Cardiac muscle cell (in vitro differentiated cells and primary cell): Measurements from ENCODE around the gene PADI6. TPM values are rescaled to one million over a fixed set of nuclear protein-coding genes. Genes with fewer than 3 reads are reported as not detected.
"Not testable (repeated sequence)": the region's sequence is repeated elsewhere in the genome, so short reads cannot be mapped to it uniquely, and the experiment has no call there.

ENCODE experiments used
- DNase-seq, 2 donors: peaks; one replicate each; pipeline versions ENCODE4 v3.0.0 to v3.0.0-alpha.2; 2010 to 2017; ENCODE audit warnings: low read depth in 1 of 2, low spot score in 1 of 2
- H3K27ac ChIP-seq: fragments of 200-600 bp; sonication (generic); 2 replicates; pipeline ENCODE4 v1.5.1; 2016
- H3K27me3 ChIP-seq: fragments of 200-600 bp; sonication (generic); 2 replicates; pipeline ENCODE4 v1.6.0; 2016; ENCODE audit warnings: control low read depth
- H3K36me3 ChIP-seq: fragments of 200-600 bp; sonication (generic); 2 replicates; pipeline ENCODE4 v1.5.1; 2016; ENCODE audit warnings: control low read depth
- H3K4me1 ChIP-seq: fragments of 200-600 bp; sonication (generic); 2 replicates; pipeline ENCODE4 v1.8.1; 2017; ENCODE audit warnings: low read depth, mild to moderate bottlenecking, mixed run types
- H3K4me3 ChIP-seq: fragments of 200-600 bp; sonication (generic); 2 replicates; pipeline ENCODE4 v1.5.1; 2016; ENCODE audit warnings: mild to moderate bottlenecking
- H3K9me3 ChIP-seq: fragments of 200-600 bp; sonication (generic); 2 replicates; pipeline ENCODE4 v1.5.1; 2017; ENCODE audit warnings: low read depth, mild to moderate bottlenecking, control low read depth
- polyA plus RNA-seq: library from polyadenylated mRNA; unstranded; fragments of >200 nt; fragmentation: Nextera tagmentation; extraction: Ambion mirVana; gene quantifications from 2 replicates; pipeline ENCODE4 v1.2.1, GENCODE V29; 2016
- total RNA-seq: library from RNA; depleted of rRNA; stranded (reverse); fragments of >200 nt; gene quantifications from 2 replicates; pipeline ENCODE4 v1.2.3, GENCODE V29; 2016
- TF ChIP-seq, protein P1 (sequence below): IDR thresholded peaks from 2 replicates; pipeline ENCODE4 v1.5.1; 2012; ENCODE audit warnings: low read depth, mild to moderate bottlenecking, low read length

Gene PADI6
- total and polyA plus RNA-seq, 2 experiments from 2014 or later, result not detected

DNA sequence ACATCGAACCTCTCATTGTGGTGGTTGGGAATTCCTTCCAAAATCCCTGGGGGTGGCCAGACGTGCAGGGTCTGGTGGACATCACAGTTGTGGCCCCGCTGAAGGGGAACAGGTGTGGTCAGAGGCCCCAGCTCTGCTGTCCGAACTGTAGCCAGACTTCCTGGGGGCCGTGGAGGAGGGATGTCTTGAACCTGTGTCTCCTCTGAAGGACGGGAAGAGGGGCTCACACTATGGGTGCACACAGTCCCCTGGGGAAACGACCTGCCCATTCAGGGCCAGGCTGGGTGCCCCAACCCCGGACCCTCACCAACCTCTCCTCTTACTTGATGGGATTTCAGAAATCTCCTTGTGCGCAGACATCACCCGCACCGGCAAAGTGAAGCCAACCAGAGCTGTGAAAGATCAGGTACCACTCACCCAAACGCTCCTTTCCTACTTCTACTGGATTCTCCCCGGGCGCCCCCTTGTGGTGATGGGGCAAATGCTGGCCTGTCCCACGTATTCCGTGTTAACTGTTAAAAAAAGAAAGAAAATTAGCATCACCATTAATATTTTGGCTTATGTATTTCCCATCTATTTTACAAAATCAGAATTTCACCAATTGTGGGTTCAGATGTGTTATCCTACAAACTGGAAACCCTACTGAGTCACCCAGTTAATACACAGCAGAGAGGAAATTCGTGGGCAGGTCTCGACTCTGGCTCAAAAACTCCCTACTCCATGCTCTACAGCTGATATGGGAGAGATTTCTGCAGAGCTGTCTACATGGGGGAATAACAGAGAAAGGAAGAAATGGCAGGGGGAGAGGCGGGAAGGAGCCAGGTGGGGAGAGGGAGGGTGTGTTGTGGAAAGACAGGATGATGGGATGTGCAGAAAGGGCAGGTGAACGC lies 35.9 kb upstream of the PADI6 start:
- Histone ChIP-seq H3K27ac (no peak overlapping the region), H3K27me3 (peaks cover 9% of the 10 kb centered on the region), H3K4me1 (no peaks in the 10 kb centered on the region), H3K36me3 (no peaks in the 10 kb centered on the region), H3K4me3 (no peak overlapping the region), H3K9me3 (no peaks in the 10 kb centered on the region)
- TF ChIP-seq, protein P1, sequence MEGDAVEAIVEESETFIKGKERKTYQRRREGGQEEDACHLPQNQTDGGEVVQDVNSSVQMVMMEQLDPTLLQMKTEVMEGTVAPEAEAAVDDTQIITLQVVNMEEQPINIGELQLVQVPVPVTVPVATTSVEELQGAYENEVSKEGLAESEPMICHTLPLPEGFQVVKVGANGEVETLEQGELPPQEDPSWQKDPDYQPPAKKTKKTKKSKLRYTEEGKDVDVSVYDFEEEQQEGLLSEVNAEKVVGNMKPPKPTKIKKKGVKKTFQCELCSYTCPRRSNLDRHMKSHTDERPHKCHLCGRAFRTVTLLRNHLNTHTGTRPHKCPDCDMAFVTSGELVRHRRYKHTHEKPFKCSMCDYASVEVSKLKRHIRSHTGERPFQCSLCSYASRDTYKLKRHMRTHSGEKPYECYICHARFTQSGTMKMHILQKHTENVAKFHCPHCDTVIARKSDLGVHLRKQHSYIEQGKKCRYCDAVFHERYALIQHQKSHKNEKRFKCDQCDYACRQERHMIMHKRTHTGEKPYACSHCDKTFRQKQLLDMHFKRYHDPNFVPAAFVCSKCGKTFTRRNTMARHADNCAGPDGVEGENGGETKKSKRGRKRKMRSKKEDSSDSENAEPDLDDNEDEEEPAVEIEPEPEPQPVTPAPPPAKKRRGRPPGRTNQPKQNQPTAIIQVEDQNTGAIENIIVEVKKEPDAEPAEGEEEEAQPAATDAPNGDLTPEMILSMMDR, result peak; percentile 96
- DNase-seq, result peak; percentile 68 to 84

DNA sequence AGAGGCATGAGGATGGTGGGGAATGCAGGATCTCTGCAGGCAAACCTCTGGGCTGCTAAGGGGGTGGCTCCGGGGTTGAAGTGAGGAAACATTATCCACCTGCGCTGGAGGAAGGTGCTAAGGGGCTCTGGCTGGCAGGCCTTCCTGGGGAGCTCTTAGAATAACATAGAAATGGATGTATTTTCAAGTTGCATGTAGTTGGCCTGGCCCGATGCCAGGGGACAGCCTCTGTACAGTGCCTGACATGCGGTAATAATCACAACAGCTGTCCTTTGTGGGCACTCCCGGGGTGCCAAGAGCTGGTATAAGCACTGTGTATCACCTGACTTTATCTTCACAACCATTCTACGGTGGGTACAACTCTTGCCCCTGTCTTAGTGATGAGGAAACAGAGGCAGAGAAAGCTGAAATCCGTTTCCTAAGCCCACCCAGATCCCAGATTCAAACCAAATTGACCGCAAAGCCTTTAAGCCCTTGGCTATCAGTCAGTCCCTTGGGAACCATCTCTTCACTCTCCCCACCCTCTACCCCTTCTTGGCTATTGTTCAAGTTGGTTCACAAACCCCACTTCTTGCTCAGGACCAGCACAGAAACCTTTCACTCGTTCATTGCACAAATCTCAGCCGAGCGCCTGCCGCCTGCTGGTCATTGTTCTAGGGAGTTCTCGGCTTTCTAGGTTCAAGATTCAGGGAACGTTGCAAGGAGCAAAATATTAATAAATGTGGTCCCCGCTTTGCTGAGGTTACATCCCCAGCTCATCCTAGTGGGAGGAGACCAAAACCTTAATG lies 33.1 kb upstream of the PADI6 start:
- H3K9me3 ChIP-seq, result no peaks in the 10 kb centered on the region
- no peak for DNase-seq
- peaks cover 9% of the 10 kb centered on the region for H3K27me3 ChIP-seq
- TF ChIP-seq, protein P1, result peak; percentile 10
- no peaks in the 10 kb centered on the region for H3K4me1 ChIP-seq
- no peaks in the 10 kb centered on the region for H3K36me3 ChIP-seq
- H3K27ac ChIP-seq, result no peak overlapping the region
- H3K4me3 ChIP-seq, result no peak overlapping the region

DNA sequence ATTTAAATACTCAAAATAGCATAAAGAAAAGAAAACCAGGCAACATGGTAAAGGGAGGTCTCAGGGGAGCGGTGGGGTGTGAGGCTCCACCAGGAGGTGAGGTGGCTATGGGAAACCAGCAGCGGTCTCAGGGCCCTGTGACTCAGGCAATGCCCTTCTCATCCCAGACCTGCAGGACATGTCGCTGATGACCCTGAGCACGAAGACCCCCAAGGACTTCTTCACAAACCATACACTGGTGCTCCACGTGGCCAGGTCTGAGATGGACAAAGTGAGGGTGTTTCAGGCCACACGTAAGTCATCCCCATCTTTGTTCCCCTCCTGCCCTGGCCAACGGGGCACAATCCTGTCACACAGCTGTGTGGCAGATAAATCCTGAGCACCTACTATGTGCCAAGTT lies 32.5 kb upstream of the PADI6 start:
- no peak for DNase-seq
- Histone ChIP-seq H3K4me1 (no peaks in the 10 kb centered on the region), H3K9me3 (no peaks in the 10 kb centered on the region), H3K27ac (no peak overlapping the region), H3K4me3 (no peak overlapping the region), H3K27me3 (peaks cover 9% of the 10 kb centered on the region), H3K36me3 (no peaks in the 10 kb centered on the region)
- TF ChIP-seq, protein P1, result no peak

DNA sequence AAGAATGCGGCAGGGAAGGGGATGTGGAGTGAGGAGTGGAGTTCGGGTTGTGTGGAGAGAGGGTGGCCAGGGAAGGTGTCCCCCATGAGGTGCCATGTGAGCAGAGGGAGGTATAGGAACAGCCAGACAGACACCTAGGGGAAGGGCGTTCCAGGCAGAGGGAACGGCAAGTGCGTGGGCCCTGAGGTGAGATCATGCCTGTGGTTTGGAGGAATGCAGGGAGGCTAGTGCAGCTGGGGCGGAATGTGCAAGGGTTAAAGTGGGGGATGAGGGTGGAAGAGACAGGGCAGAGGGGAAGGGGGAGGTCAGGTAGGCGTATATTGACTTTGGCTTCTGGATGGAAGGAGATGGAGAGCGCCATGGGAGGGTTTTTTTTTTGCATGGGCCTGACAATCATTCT lies 31.6 kb upstream of the PADI6 start:
- DNase-seq, result no peak
- Histone ChIP-seq H3K9me3 (no peaks in the 10 kb centered on the region), H3K27me3 (peaks cover 9% of the 10 kb centered on the region)

DNA sequence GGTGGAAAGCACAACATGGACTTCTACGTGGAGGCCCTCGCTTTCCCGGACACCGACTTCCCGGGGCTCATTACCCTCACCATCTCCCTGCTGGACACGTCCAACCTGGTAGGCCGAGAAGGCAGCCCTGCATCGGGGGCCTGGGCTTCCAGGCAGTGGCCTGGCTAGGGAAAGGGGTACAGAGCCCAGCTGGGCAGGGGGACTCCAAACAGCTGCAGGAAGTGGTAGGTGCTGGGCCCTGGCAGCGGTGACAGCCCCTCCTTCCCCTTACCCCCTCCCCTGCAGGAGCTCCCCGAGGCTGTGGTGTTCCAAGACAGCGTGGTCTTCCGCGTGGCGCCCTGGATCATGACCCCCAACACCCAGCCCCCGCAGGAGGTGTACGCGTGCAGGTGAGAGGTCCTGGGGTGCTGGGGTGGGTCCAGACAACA lies 30.0 kb upstream of the PADI6 start:
- DNase-seq, result no peak
- no peak overlapping the region for H3K4me3 ChIP-seq
- H3K36me3 ChIP-seq, result no peaks in the 10 kb centered on the region
- no peak overlapping the region for H3K27ac ChIP-seq
- H3K4me1 ChIP-seq, result no peaks in the 10 kb centered on the region
- TF ChIP-seq, protein P1, result no peak
- no peaks in the 10 kb centered on the region for H3K9me3 ChIP-seq
- peaks cover 9% of the 10 kb centered on the region for H3K27me3 ChIP-seq

More for the DNA sequence above, 31.6 kb upstream of the PADI6 start:
- TF ChIP-seq, protein P1, result no peak
- Histone ChIP-seq H3K4me1 (no peaks in the 10 kb centered on the region), H3K4me3 (no peak overlapping the region), H3K36me3 (no peaks in the 10 kb centered on the region), H3K27ac (no peak overlapping the region)

DNA sequence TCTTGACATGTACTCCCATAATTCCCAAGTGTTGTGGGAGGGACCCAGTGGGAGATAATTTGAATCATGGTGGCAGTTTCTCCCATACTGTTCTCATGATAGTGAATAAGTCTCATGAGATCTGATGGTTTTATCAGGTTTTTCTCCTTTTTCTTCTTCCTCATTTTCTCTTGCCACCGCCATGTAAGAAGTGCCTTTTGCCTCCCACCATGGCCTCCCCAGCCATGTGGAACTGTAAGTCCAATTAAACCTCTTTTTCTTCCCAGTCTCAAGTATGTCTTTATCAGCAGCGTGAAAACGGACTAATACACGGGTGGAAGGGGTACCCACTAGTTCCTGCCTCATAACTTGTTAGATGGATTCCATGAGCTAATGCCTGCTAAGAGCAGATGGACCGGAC lies 26.5 kb upstream of the PADI6 start:
- H3K9me3 ChIP-seq, H3K36me3 ChIP-seq, H3K4me3 ChIP-seq, H3K4me1 ChIP-seq, DNase-seq, H3K27ac ChIP-seq, H3K27me3 ChIP-seq: not testable (repeated sequence)
